DOHH2 (cell line): ENCODE measurements around the gene KRT82.

ENCODE experiments used
- EZH2phosphoT487 ChIP-seq: fragments of 200-600 bp; sonication (generic); IDR thresholded peaks from 2 replicates; pipeline ENCODE4 v1.6.1; 2017; ENCODE audit warnings: borderline replicate concordance, mild to moderate bottlenecking, antibody characterized with exemption, low read length, moderate library complexity, mixed read lengths
- TF ChIP-seq, protein P1 (sequence below): fragments of 200-600 bp; sonication (generic); IDR thresholded peaks from one replicate; pipeline ENCODE4 v1.5.1; 2014; ENCODE audit warnings: antibody characterized with exemption, mild to moderate bottlenecking, low read depth, low read length; ENCODE audit not compliant: poor library complexity, severe bottlenecking

DNA sequence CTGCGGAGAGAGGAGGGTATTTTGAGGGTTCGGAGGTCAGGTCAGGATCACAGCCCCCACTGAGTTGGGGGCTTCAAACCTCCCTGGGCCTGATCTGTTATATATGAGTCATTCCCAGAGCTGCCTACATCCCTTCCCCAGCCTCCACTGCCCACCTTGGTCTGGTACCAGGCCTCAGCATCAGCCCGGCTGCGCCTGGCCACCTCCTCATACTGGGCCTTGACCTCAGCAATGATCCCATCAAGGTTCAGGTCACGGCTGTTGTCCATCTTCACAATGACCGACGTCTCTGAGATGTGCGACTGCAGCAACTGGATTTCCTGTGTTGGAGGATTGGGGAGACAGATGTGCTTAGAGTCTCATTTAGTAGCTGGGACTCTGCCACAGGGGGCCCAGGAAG, 24.9 kb downstream of the KRT82 start:
- TF ChIP-seq, protein P1, sequence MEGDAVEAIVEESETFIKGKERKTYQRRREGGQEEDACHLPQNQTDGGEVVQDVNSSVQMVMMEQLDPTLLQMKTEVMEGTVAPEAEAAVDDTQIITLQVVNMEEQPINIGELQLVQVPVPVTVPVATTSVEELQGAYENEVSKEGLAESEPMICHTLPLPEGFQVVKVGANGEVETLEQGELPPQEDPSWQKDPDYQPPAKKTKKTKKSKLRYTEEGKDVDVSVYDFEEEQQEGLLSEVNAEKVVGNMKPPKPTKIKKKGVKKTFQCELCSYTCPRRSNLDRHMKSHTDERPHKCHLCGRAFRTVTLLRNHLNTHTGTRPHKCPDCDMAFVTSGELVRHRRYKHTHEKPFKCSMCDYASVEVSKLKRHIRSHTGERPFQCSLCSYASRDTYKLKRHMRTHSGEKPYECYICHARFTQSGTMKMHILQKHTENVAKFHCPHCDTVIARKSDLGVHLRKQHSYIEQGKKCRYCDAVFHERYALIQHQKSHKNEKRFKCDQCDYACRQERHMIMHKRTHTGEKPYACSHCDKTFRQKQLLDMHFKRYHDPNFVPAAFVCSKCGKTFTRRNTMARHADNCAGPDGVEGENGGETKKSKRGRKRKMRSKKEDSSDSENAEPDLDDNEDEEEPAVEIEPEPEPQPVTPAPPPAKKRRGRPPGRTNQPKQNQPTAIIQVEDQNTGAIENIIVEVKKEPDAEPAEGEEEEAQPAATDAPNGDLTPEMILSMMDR, result no peak
- no peak for TF ChIP-seq EZH2phosphoT487
